ENCODE measurements around the gene C7orf33.

Gene C7orf33

GRCh38 chr7:148630078-148630477, 39.5 kb downstream of the C7orf33 start:
- no peak for DNase-seq

DNA sequence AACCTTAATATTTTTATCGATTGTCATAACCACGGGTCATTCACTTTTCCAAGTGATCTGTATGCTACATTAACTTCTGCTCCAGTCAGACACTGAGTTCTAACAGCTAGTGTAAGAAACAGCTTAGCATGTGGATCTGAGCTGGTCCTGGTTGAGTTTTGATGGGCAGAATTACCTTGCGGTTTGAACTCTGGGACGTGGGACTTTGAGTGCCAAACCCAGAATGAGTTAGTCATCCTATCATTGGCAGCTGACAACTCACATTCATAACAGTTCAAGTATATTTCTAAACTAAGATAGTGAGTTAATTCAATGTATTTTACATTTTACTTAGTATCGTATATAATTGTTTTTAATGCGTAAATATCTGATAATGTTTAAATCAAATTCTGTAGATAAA, 43.2 kb downstream of the C7orf33 start:
- no peak for DNase-seq

- no peak for DNase-seq
These were observed 46.5 kb downstream of the C7orf33 start for GRCh38 chr7:148637094-148637493.

DNA sequence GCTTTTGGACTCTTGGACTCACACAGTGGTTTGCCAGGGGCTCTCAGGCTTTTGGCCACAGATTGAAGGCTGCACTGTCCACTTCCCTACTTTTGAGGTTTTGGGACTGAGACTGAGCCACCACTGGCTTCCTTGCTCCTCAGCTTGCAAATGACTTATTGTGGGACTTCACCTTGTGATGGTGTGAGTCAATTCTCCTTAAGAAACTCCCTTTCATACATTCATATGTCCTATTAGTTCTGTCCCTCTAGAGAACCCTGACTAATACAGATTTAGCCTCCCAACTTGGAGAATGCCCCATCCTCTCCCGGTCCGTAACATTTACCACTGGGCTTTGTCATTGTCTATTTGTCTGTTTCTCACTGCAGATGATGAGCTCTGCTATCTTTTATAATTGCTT, 55.3 kb downstream of the C7orf33 start:
- no peak for DNase-seq

- DNase-seq, result no peak
These were observed 59.8 kb downstream of the C7orf33 start for GRCh38 chr7:148650232-148650858.

DNA sequence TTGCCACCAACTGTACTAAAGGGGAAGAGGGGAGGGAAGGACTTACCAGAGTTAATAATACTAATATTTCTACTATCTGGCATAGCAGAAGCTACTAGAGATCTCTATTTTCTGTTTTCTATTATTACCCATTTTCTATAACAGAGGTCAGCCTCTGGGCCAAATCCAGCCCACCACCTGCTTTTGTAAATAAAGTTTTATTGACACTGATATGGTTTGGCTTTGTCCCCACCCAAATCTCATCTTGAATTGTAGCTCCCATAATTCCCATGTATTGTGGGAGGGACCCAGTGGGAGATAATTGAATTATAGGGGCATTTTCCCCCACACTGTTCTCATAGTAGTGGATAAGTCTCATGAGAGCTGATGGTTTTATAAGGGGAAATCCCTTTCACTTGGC, 62.2 kb downstream of the C7orf33 start:
- DNase-seq, result no peak

GRCh38 chr7:148657929-148658328, 67.4 kb downstream of the C7orf33 start:
- DNase-seq, result no peak

DNA sequence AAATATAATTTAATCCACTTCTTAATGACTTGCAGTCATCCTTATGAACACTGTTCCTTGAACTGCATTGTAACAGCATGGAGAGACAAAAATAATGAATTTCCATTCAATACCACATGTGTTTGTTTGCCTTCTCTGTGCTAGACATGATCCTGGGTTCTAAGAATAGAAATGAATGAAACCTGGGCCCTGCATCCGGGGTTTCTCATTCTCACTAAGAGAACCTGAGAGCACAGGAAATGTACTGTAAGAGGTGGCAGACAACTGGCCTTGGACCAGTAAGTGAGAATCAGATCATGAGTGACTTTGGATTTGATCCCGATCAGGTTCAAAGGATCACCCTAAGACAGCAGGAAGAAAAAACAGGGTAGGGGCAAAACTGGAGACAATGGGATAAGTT, 70.9 kb downstream of the C7orf33 start:
- DNase-seq, result no peak

- DNase-seq, result no peak
These were observed 72.1 kb downstream of the C7orf33 start for GRCh38 chr7:148662646-148663045.

DNA sequence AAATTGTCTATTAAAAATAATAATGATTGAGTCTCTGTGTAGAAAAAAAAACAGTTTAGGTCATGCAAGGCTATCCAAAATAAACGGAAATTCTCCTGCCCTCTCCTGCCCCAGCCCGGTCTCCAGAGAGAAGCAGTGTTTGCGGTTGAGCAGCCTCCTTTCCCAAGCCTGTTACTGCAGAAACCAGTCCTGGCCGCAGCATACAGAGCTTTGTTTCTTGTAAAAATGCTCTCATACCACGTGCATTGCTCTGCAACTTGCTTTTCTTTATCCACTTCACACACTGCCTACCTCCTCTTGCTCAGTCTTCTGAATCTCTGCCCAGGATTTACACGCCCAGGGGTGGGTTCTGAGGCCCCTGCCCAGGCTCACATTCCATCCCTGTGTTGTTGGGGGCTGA, 73.8 kb downstream of the C7orf33 start:
- DNase-seq, result no peak

DNA sequence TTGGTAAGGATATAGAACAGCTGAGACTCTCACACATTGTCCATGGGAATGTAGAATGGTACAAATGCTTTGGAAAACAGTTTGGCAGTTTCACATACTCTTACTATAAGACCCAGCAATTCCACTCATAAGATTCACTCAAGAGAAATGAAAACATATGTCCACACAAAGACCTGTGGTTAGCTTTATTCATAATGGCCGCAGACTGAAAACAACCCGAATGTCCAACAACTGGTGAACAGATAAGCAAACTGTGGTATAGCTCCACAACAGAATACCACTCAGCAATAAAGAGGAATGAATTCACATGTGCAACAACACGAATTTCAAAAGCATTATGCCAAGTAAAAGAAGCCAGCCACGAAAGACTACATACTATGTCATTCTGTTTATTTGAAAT, 74.7 kb downstream of the C7orf33 start:
- DNase-seq, result no peak

All from DMS79 treated with DMSO at 0.1 percent for 48 hours (cell line).